HEK293 (cell line): ENCODE results near the gene CACNA1D.
"Not testable (repeated sequence)": the region's sequence is repeated elsewhere in the genome, so short reads cannot be mapped to it uniquely, and the experiment has no call there.

ENCODE experiments used
- CTCF ChIA-PET: fragments of 350-600 bp; formaldehyde crosslinking; extraction: SDS; loops from one replicate; lab custom pipeline; 2021; ENCODE audit warnings: antibody characterized with exemption; lab: Yijun Ruan, JAX
- POLR2A ChIA-PET: fragments of 300-600 bp; formaldehyde crosslinking; extraction: SDS; loops from one replicate; lab custom pipeline; 2020; ENCODE audit warnings: antibody characterized with exemption, inconsistent platforms; lab: Yijun Ruan, JAX
- H3K27ac ChIP-seq: fragments of 200-500 bp; sonication (Bioruptor generic); 2 replicates; pipeline ENCODE4 v1.5.1; 2014; ENCODE audit warnings: low read depth, low read length, control low read depth, inconsistent platforms; ENCODE audit errors: extremely low read depth
- H3K36me3 ChIP-seq, 2 experiments: fragments of 200-500 bp in 1 of 2; sonication (Bioruptor generic) in 1 of 2; 1 replicate in 1 of 2; 2 replicates in 1 of 2; pipeline ENCODE4 v1.5.1; 2014 to 2017; ENCODE audit warnings: inconsistent platforms in 2 of 2, low read length in 2 of 2; ENCODE audit not compliant: control insufficient read depth in 2 of 2, insufficient read depth in 1 of 2
- H3K4me1 ChIP-seq: fragments of 200-500 bp; sonication (Bioruptor generic); 2 replicates; pipeline ENCODE4 v1.5.1; 2014; ENCODE audit warnings: mild to moderate bottlenecking, low read length, inconsistent platforms; ENCODE audit not compliant: control insufficient read depth, insufficient read depth
- H3K4me3 ChIP-seq: 2 replicates; pipeline ENCODE4 v1.5.1; 2011; ENCODE audit warnings: low read depth, mild to moderate bottlenecking, control low read depth, low read length, moderate library complexity
- H3K9me3 ChIP-seq: fragments of 200-500 bp; sonication (Bioruptor generic); 2 replicates; pipeline ENCODE4 v1.5.1; 2014; ENCODE audit warnings: low read depth, low read length, inconsistent platforms; ENCODE audit not compliant: control insufficient read depth, insufficient read depth
- GFI1B ChIP-seq: fragments of 450-650 bp; formaldehyde crosslinking; IDR thresholded peaks from 2 replicates; pipeline ENCODE4 v1.5.1; 2016; ENCODE audit warnings: missing biosample characterization, missing genetic modification characterization
- ZBTB11 ChIP-seq: fragments of 450-650 bp; formaldehyde crosslinking; conservative IDR thresholded peaks from 2 replicates; pipeline ENCODE4 v1.5.1; 2016; ENCODE audit warnings: low read depth, missing biosample characterization, missing genetic modification characterization
- ZBTB21 ChIP-seq: fragments of 450-650 bp; formaldehyde crosslinking; IDR thresholded peaks from 2 replicates; pipeline ENCODE4 v1.5.1; 2017; ENCODE audit warnings: missing biosample characterization, missing genetic modification characterization
- ZFP37 ChIP-seq: fragments of 450-650 bp; formaldehyde crosslinking; IDR thresholded peaks from 2 replicates; pipeline ENCODE4 v1.5.1; 2016; ENCODE audit warnings: missing biosample characterization, missing genetic modification characterization
- ZIC2 ChIP-seq: fragments of 450-650 bp; formaldehyde crosslinking; IDR thresholded peaks from 2 replicates; pipeline ENCODE4 v1.5.1; 2016; ENCODE audit warnings: missing biosample characterization, missing genetic modification characterization
- ZNF16 ChIP-seq: fragments of 450-650 bp; formaldehyde crosslinking; IDR thresholded peaks from 2 replicates; pipeline ENCODE4 v1.5.1; 2016; ENCODE audit warnings: low read depth, missing biosample characterization, missing genetic modification characterization
- ZNF175 ChIP-seq: fragments of 450-650 bp; formaldehyde crosslinking; IDR thresholded peaks from 2 replicates; pipeline ENCODE4 v1.5.1; 2016; ENCODE audit warnings: missing biosample characterization, missing genetic modification characterization
- ZNF26 ChIP-seq: fragments of 450-650 bp; formaldehyde crosslinking; IDR thresholded peaks from 2 replicates; pipeline ENCODE4 v1.5.1; 2016; ENCODE audit warnings: missing biosample characterization, missing genetic modification characterization
- ZNF266 ChIP-seq: fragments of 450-650 bp; formaldehyde crosslinking; IDR thresholded peaks from 2 replicates; pipeline ENCODE4 v1.5.1; 2016; ENCODE audit warnings: missing biosample characterization, missing genetic modification characterization, low read depth
- ZNF394 ChIP-seq: fragments of 450-650 bp; formaldehyde crosslinking; IDR thresholded peaks from 2 replicates; pipeline ENCODE4 v1.5.1; 2016; ENCODE audit warnings: missing biosample characterization, missing genetic modification characterization, mild to moderate bottlenecking, moderate library complexity, borderline replicate concordance
- ZNF426 ChIP-seq: fragments of 450-650 bp; formaldehyde crosslinking; IDR thresholded peaks from 2 replicates; pipeline ENCODE4 v1.5.1; 2017; ENCODE audit warnings: missing biosample characterization, missing genetic modification characterization, mild to moderate bottlenecking, inconsistent platforms, moderate library complexity
- ZNF518A ChIP-seq: fragments of 450-650 bp; formaldehyde crosslinking; conservative IDR thresholded peaks from 2 replicates; pipeline ENCODE4 v1.5.1; 2016; ENCODE audit warnings: low read depth, missing biosample characterization, missing genetic modification characterization
- ZNF555 ChIP-seq: fragments of 450-650 bp; formaldehyde crosslinking; conservative IDR thresholded peaks from 2 replicates; pipeline ENCODE4 v1.5.1; 2017; ENCODE audit warnings: missing biosample characterization, mild to moderate bottlenecking, missing genetic modification characterization, inconsistent platforms
- ZNF623 ChIP-seq: fragments of 450-650 bp; formaldehyde crosslinking; IDR thresholded peaks from 2 replicates; pipeline ENCODE4 v1.5.1; 2016; ENCODE audit warnings: missing biosample characterization, missing genetic modification characterization
- ZNF645 ChIP-seq: fragments of 450-650 bp; formaldehyde crosslinking; IDR thresholded peaks from 2 replicates; pipeline ENCODE4; 2016; ENCODE audit warnings: missing biosample characterization, missing genetic modification characterization
- ZNF76 ChIP-seq: fragments of 450-650 bp; formaldehyde crosslinking; IDR thresholded peaks from 2 replicates; pipeline ENCODE4; 2016; ENCODE audit warnings: low read depth, missing biosample characterization, missing genetic modification characterization, borderline replicate concordance
- ZNF792 ChIP-seq: fragments of 450-650 bp; formaldehyde crosslinking; IDR thresholded peaks from 2 replicates; pipeline ENCODE4 v1.5.1; 2016; ENCODE audit warnings: missing biosample characterization, missing genetic modification characterization

CACNA1D gene

GRCh38 chr3:53571264-53571663 lies 76.9 kb downstream of the CACNA1D start (continued):
- TF ChIP-seq ZNF645 (tag by site-specific recombination) (no peak), ZFP37 (no peak), ZNF76 (tag by site-specific recombination) (no peak)
- TF ChIP-seq, all 188 proteins: peak for 0

GRCh38 chr3:53572184-53572583 lies 77.8 kb downstream of the CACNA1D start:
- H3K9me3 ChIP-seq, H3K27ac ChIP-seq, H3K4me1 ChIP-seq, H3K4me3 ChIP-seq, POLR2A ChIA-PET, H3K36me3 ChIP-seq: not testable (repeated sequence)
- CTCF ChIA-PET = interaction anchor here (0.6 kb wide), 1 partner anchor 14 kb away, joined by 3 read pairs; no protein-coding TSS in a partner anchor
- TF ChIP-seq ZBTB21 (tag by site-specific recombination) = 0 out of 2 replicates have a peak, but pooled peaks have one; percentile 17
- peak; percentile 58; the same call in 1 of the 2 replicates for TF ChIP-seq ZNF394 (tag by site-specific recombination)
- TF ChIP-seq GFI1B (tag by site-specific recombination) = 0 out of 2 replicates have a peak, but pooled peaks have one; percentile 26
- peak; percentile 47; the same call in 1 of the 2 replicates for TF ChIP-seq ZBTB11 (tag by site-specific recombination)
- TF ChIP-seq ZNF266 = 0 out of 2 replicates have a peak, but pooled peaks have one; percentile 44
- TF ChIP-seq ZNF426 (tag by site-specific recombination) = peak; percentile 50
- TF ChIP-seq ZNF518A (tag by site-specific recombination) = peak; percentile 69; the same call in 1 of the 2 replicates
- TF ChIP-seq ZNF623 = peak; percentile 26; the same call in 1 of the 2 replicates
- TF ChIP-seq ZNF555 (tag by site-specific recombination) = peak; percentile 33

GRCh38 chr3:53577506-53577905 lies 83.1 kb downstream of the CACNA1D start:
- POLR2A ChIA-PET = no interaction called here
- Histone ChIP-seq H3K36me3 (no peaks in the 10 kb centered on the region), H3K27ac (no peak overlapping the region), H3K9me3 (no peaks in the 10 kb centered on the region)
- TF ChIP-seq ZNF792 (tag by site-specific recombination) = no peak
- TF ChIP-seq ZNF26 (tag by site-specific recombination) = no peak
- TF ChIP-seq ZNF175 (tag by site-specific recombination) = no peak
- peak; percentile 40 for TF ChIP-seq ZIC2 (tag by site-specific recombination)
- no peak for TF ChIP-seq ZNF16 (tag by site-specific recombination)
- TF ChIP-seq, all 188 proteins: peak for 1
- Histone ChIP-seq H3K4me3 (no peak overlapping the region), H3K4me1 (no peaks in the 10 kb centered on the region)
- CTCF ChIA-PET = no interaction called here
